K562 (cell line): ENCODE results near the gene DYSF. TPM values are rescaled to one million over a fixed set of nuclear protein-coding genes. Genes with fewer than 3 reads are reported as not detected.
"Not testable (repeated sequence)": the region's sequence is repeated elsewhere in the genome, so short reads cannot be mapped to it uniquely, and the experiment has no call there.

Experiments used
- ATAC-seq: fragments of 200-7000 bp; cut with Tn5 transposase; 3 replicates; pipeline ENCODE4 v1.9.1; 2020; ENCODE audit warnings: moderate library complexity
- BruUV-seq: library from RNA; stranded (reverse); fragments of 400-500 nt; replicated peaks from 2 replicates; lab custom pipeline; 2021; lab: Mats Ljungman, UMichigan
- CTCF ChIA-PET: fragments of 300-600 bp; formaldehyde crosslinking; extraction: SDS; loops from one replicate; lab custom pipeline; 2021; ENCODE audit warnings: low intra/inter-chr PET ratio; lab: Yijun Ruan, JAX
- POLR2A ChIA-PET: fragments of 300-600, 350-650 bp; sonication (Branson Sonifier 250); formaldehyde crosslinking; extraction: SDS; loops from one replicate; lab custom pipeline; 2021; ENCODE audit warnings: antibody characterized with exemption, inconsistent platforms; lab: Yijun Ruan, JAX
- DNase-seq, 4 experiments: peaks; one replicate each; pipeline versions ENCODE4 v3.0.0 to v3.0.0-alpha.2; 2011 to 2018; ENCODE audit warnings: low spot score in 3 of 4, mixed read lengths in 3 of 4; ENCODE audit errors: extremely low read depth in 1 of 4
- FAIRE-seq: peaks from 2 replicates; lab custom pipeline; 2011; peaks lifted over from hg19 to GRCh38; lab: Jason Lieb, UNC
- H2AFZ ChIP-seq: 2 replicates; pipeline ENCODE4 v1.6.0; 2011; ENCODE audit warnings: low read depth, low read length, control low read depth, inconsistent platforms
- H3K27ac ChIP-seq: fragments of 200-600 bp; 3 replicates; pipeline ENCODE4 v1.8.0; 2011; ENCODE audit warnings: low read depth, mild to moderate bottlenecking, control low read depth, inconsistent platforms, low read length, moderate library complexity, mixed read lengths; ENCODE audit errors: extremely low read depth
- H3K27me3 ChIP-seq, 2 experiments: fragments of 300-600 bp in 1 of 2; 2 replicates in 1 of 2; 3 replicates in 1 of 2; pipeline versions ENCODE4 v1.6.0 to v1.8.0; 2011; ENCODE audit warnings: inconsistent platforms in 2 of 2, low read length in 2 of 2, mild to moderate bottlenecking in 1 of 2, mixed read lengths in 1 of 2, moderate library complexity in 1 of 2; ENCODE audit not compliant: control insufficient read depth in 2 of 2, insufficient read depth in 2 of 2
- H3K36me3 ChIP-seq: fragments of 300-600 bp; 3 replicates; pipeline ENCODE4 v1.8.0; 2011; ENCODE audit warnings: mild to moderate bottlenecking, low read length, inconsistent platforms; ENCODE audit not compliant: control insufficient read depth, insufficient read depth
- H3K4me1 ChIP-seq, 2 experiments: fragments of 200-600 bp in 1 of 2; replicated peaks in 1 of 2; 2 replicates in 1 of 2; 3 replicates in 1 of 2; pipeline versions ENCODE4 v1.5.1 to v1.8.0; 2011; ENCODE audit warnings: inconsistent platforms in 2 of 2, low read length in 2 of 2, mild to moderate bottlenecking in 1 of 2, mixed read lengths in 1 of 2, moderate library complexity in 1 of 2; ENCODE audit not compliant: control insufficient read depth in 2 of 2, insufficient read depth in 2 of 2
- H3K4me2 ChIP-seq: 2 replicates; pipeline ENCODE4 v1.6.1; 2011; ENCODE audit warnings: low read length, control low read depth, inconsistent platforms, mixed read lengths; ENCODE audit not compliant: insufficient read depth
- H3K4me3 ChIP-seq: fragments of 200-600 bp; sonication (generic), shearing (Covaris generic); 2 replicates; pipeline ENCODE4 v1.5.1; 2016; ENCODE audit warnings: control low read depth, inconsistent platforms
- H3K79me2 ChIP-seq: fragments of 200-600 bp; 3 replicates; pipeline ENCODE4 v1.8.0; 2011; ENCODE audit warnings: low read length, inconsistent platforms; ENCODE audit not compliant: control insufficient read depth, insufficient read depth
- H3K9ac ChIP-seq, 2 experiments: 2 replicates each; pipeline versions ENCODE4 v1.6.0 to v1.6.1; 2011; ENCODE audit warnings: low read depth in 2 of 2, low read length in 2 of 2, control low read depth in 1 of 2, inconsistent platforms in 1 of 2, mild to moderate bottlenecking in 1 of 2, mixed read lengths in 1 of 2; ENCODE audit not compliant: insufficient read depth in 1 of 2
- H3K9me1 ChIP-seq: one replicate; pipeline ENCODE4 v1.6.0; 2011; ENCODE audit warnings: inconsistent platforms, mild to moderate bottlenecking, low read length, moderate library complexity; ENCODE audit not compliant: control insufficient read depth, insufficient read depth
- H3K9me3 ChIP-seq: replicated peaks from 2 replicates; pipeline ENCODE4 v1.5.1; 2011; ENCODE audit warnings: low read depth, low read length, inconsistent platforms; ENCODE audit not compliant: control insufficient read depth, insufficient read depth
- H4K20me1 ChIP-seq: replicated peaks from 2 replicates; pipeline ENCODE4 v1.6.1; 2011; ENCODE audit warnings: low read length, inconsistent platforms, mixed read lengths; ENCODE audit not compliant: control insufficient read depth, insufficient read depth
- CREB1 ChIP-seq, 2 experiments: sonication (generic) in 1 of 2; formaldehyde crosslinking in 1 of 2; IDR thresholded peaks; 2 replicates each; pipeline versions ENCODE4 v1.6.1 to v1.8.0; 2012 to 2022; ENCODE audit warnings: inconsistent platforms in 1 of 2, mild to moderate bottlenecking in 1 of 2, missing genetic modification reagents in 1 of 2, moderate library complexity in 1 of 2
- ESRRA ChIP-seq: fragments of 450-650 bp; IDR thresholded peaks from 2 replicates; pipeline ENCODE4 v1.6.1; 2014; ENCODE audit warnings: low read depth, mild to moderate bottlenecking, moderate library complexity, borderline replicate concordance
- GATAD2B ChIP-seq: fragments of 450-650 bp; IDR thresholded peaks from 2 replicates; pipeline ENCODE4 v1.6.1; 2017; ENCODE audit warnings: mild to moderate bottlenecking, borderline replicate concordance
- HDAC2 ChIP-seq: fragments of 450-650 bp; IDR thresholded peaks from 2 replicates; pipeline ENCODE4 v1.6.1; 2016; ENCODE audit warnings: mild to moderate bottlenecking
- KAT7 ChIP-seq: sonication (generic); formaldehyde crosslinking; IDR thresholded peaks from 2 replicates; pipeline ENCODE4 v1.8.0; 2022; ENCODE audit warnings: missing genetic modification reagents, mild to moderate bottlenecking, borderline replicate concordance
- NFRKB ChIP-seq: fragments of 450-650 bp; IDR thresholded peaks from 2 replicates; pipeline ENCODE4 v1.6.1; 2016; ENCODE audit warnings: low read depth
- SIX5 ChIP-seq, 2 experiments: IDR thresholded peaks; 2 replicates each; pipeline ENCODE4 v1.6.1; 2011; ENCODE audit warnings: low read length in 2 of 2, borderline replicate concordance in 1 of 2, low read depth in 1 of 2, mild to moderate bottlenecking in 1 of 2, moderate library complexity in 1 of 2; ENCODE audit not compliant: insufficient read depth in 1 of 2
- WGBS: fragments of 100-300 bp; shearing (Covaris generic); methylation state at CpG from one replicate; pipeline ENCODE4 v1.1.6; 2016; ENCODE audit warnings: low coverage, mixed read lengths; ENCODE audit not compliant: insufficient coverage; ENCODE audit errors: missing lambda C conversion rate; 5-methylcytosine and 5-hydroxymethylcytosine counted together
- in situ Hi-C: fragments of 300-500 bp; cut with MboI; formaldehyde crosslinking; loops from 4 replicates; pipeline ENCODE4 v1.15.0; 2018; ENCODE audit warnings: inconsistent platforms, mixed read lengths
- intact Hi-C: fragments of 100-400 bp; cut with micrococcal nuclease; formaldehyde crosslinking; loops from 2 replicates; pipeline ENCODE4 v1.14.2; 2022
- polyA plus RNA-seq, 8 experiments: library from polyadenylated mRNA; depleted of rRNA in 4 of 8; stranded (reverse) in 5 of 8; unstranded in 3 of 8; fragments of >200 nt; fragmentation: Nextera tagmentation in 2 of 8; fragmentation: Illumina TruSeq in 1 of 8; extraction: Ambion mirVana in 2 of 8; extraction: Trizol in 1 of 8; gene quantifications; 2 replicates each; pipeline versions ENCODE4 v1.2.1 to v1.2.3, GENCODE V29; 2011 to 2014; ENCODE audit warnings: inconsistent platforms in 1 of 8, missing spikeins in 1 of 8
- total RNA-seq, 7 experiments: library from RNA; depleted of rRNA in 6 of 7; stranded (reverse); fragments of >200 nt in 6 of 7; fragmentation: Illumina TruSeq in 2 of 7; extraction: Trizol in 2 of 7; gene quantifications; 2 replicates each; pipeline versions ENCODE4 v1.2.1 to v1.2.3, GENCODE V29; 2011 to 2021; ENCODE audit warnings: low replicate concordance in 1 of 7
- TF ChIP-seq, protein P1 (sequence below): fragments of 450-650 bp; formaldehyde crosslinking; IDR thresholded peaks from 2 replicates; pipeline ENCODE4 v1.4.0; 2022; ENCODE audit warnings: missing genetic modification characterization
- TF ChIP-seq, protein P2 (sequence below): fragments of 450-650 bp; formaldehyde crosslinking; IDR thresholded peaks from 2 replicates; pipeline ENCODE4 v1.4.0; 2022; ENCODE audit warnings: missing genetic modification characterization
- TF ChIP-seq, protein P3 (sequence below): sonication (generic); formaldehyde crosslinking; IDR thresholded peaks from 2 replicates; pipeline ENCODE4 v1.8.0; 2022; ENCODE audit warnings: mild to moderate bottlenecking, missing genetic modification reagents
- TF ChIP-seq, protein P4 (sequence below): sonication (generic); formaldehyde crosslinking; IDR thresholded peaks from 2 replicates; pipeline ENCODE4 v1.8.0; 2023; ENCODE audit warnings: mild to moderate bottlenecking, missing genetic modification reagents

DYSF gene
- total and polyA plus RNA-seq, 9 of the 15 experiments (the other 6 are each of a cell fraction or from before 2014, with no cell fraction given): 0.01 to 0.80 (median 0.29) TPM

DNA sequence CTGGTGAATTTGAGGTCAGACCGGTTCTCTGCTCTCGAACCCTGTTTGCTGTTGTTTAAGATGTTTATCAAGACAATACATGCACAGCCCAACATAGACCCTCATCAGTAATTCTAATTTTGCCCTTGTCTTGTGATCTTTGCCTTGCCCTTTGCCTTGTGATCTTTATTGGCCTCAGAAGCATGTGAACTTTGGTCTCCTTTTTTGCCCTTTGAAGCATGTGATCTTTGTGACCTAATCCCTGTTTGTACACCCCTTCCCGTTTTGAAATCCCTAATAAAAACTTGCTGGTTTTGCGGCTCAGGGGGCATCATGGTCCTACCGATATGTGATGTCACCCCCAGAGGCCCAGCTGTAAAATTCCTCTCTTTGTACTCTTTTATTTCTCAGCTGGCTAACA is 8.2 kb upstream of the DYSF start:
- H3K27ac ChIP-seq, intact Hi-C loops, H3K4me2 ChIP-seq, H3K4me1 ChIP-seq, H3K4me3 ChIP-seq, CTCF ChIA-PET, H4K20me1 ChIP-seq, DNase-seq, H3K9me1 ChIP-seq, H3K79me2 ChIP-seq, H3K9ac ChIP-seq, H3K27me3 ChIP-seq, in situ Hi-C loops, H2AFZ ChIP-seq, H3K9me3 ChIP-seq, FAIRE-seq, BruUV-seq, ATAC-seq, H3K36me3 ChIP-seq: not testable (repeated sequence)
- POLR2A ChIA-PET: interaction anchor here (1.2 kb wide), 1 partner anchor 11 kb away, joined by 3 read pairs; no protein-coding TSS in a partner anchor
- 55% methylated on average over 5 of the region's 5 CpGs for WGBS

DNA sequence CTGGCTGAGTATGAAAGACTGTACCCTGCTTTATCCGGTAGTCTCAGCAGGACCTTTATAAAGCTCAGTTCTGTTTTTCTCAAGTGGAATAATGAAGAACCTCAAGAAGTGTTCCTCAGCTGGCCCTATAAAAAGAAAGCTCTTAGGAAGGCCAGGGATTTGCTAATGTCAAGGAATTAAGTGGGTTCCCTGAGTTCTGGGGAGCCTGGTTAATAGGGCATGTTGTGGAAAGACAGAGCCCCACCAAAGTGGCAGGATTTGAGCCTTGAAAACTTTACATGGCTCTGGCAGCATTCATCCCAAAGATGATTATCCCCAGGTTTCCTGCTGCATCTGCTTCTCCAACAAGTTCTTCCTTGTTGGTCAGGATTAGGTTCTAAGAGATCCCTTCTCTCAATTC is 6.9 kb upstream of the DYSF start:
- in situ Hi-C loops: no loop called here
- CTCF ChIA-PET: no interaction called here
- BruUV-seq: no TSS peak
- TF ChIP-seq SIX5 (IDR thresholded peaks at IDR 0.05; ENCODE audit: borderline replicate concordance in 1 of 2, insufficient read depth in 1 of 2, low read depth in 1 of 2, low read length in 2 of 2) (no peak), GATAD2B (no peak), NFRKB (no peak), CREB1 (IDR thresholded peaks at IDR 0.05) (no peak), CREB1 (CRISPR knock-in tag; IDR thresholded peaks at IDR 0.05) (no peak), HDAC2 (no peak), ESRRA (no peak), KAT7 (CRISPR knock-in tag) (no peak)
- TF ChIP-seq, protein P1, sequence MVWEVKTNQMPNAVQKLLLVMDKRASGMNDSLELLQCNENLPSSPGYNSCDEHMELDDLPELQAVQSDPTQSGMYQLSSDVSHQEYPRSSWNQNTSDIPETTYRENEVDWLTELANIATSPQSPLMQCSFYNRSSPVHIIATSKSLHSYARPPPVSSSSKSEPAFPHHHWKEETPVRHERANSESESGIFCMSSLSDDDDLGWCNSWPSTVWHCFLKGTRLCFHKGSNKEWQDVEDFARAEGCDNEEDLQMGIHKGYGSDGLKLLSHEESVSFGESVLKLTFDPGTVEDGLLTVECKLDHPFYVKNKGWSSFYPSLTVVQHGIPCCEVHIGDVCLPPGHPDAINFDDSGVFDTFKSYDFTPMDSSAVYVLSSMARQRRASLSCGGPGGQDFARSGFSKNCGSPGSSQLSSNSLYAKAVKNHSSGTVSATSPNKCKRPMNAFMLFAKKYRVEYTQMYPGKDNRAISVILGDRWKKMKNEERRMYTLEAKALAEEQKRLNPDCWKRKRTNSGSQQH: no peak
- TF ChIP-seq, protein P2, sequence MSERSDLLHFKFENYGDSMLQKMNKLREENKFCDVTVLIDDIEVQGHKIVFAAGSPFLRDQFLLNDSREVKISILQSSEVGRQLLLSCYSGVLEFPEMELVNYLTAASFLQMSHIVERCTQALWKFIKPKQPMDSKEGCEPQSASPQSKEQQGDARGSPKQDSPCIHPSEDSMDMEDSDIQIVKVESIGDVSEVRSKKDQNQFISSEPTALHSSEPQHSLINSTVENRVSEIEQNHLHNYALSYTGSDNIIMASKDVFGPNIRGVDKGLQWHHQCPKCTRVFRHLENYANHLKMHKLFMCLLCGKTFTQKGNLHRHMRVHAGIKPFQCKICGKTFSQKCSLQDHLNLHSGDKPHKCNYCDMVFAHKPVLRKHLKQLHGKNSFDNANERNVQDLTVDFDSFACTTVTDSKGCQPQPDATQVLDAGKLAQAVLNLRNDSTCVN: no peak
- TF ChIP-seq, protein P3, sequence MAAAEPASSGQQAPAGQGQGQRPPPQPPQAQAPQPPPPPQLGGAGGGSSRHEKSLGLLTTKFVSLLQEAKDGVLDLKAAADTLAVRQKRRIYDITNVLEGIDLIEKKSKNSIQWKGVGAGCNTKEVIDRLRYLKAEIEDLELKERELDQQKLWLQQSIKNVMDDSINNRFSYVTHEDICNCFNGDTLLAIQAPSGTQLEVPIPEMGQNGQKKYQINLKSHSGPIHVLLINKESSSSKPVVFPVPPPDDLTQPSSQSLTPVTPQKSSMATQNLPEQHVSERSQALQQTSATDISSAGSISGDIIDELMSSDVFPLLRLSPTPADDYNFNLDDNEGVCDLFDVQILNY (CRISPR knock-in tag): no peak
- TF ChIP-seq, protein P4, sequence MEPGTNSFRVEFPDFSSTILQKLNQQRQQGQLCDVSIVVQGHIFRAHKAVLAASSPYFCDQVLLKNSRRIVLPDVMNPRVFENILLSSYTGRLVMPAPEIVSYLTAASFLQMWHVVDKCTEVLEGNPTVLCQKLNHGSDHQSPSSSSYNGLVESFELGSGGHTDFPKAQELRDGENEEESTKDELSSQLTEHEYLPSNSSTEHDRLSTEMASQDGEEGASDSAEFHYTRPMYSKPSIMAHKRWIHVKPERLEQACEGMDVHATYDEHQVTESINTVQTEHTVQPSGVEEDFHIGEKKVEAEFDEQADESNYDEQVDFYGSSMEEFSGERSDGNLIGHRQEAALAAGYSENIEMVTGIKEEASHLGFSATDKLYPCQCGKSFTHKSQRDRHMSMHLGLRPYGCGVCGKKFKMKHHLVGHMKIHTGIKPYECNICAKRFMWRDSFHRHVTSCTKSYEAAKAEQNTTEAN (CRISPR knock-in tag): no peak

More for the DNA sequence above, 6.9 kb upstream of the DYSF start:
- intact Hi-C loops: no loop called here
- no peaks in the 10 kb centered on the region for H3K9me1 ChIP-seq
- H3K4me3 ChIP-seq: no peak overlapping the region
- H2AFZ ChIP-seq: no peak overlapping the region
- H3K9me3 ChIP-seq: no peaks in the 10 kb centered on the region
- no peaks in the 10 kb centered on the region for H3K4me1 ChIP-seq
- no peaks in the 10 kb centered on the region for H4K20me1 ChIP-seq
- H3K27ac ChIP-seq: no peak overlapping the region
- H3K27me3 ChIP-seq: no peaks in the 10 kb centered on the region
- WGBS: 53% methylated on average over 1 of the region's 1 CpG
- H3K4me2 ChIP-seq: no peak overlapping the region
- no peaks in the 10 kb centered on the region for H3K36me3 ChIP-seq
- no peak overlapping the region for H3K9ac ChIP-seq
- DNase-seq (no peak), ATAC-seq (no peak), FAIRE-seq (no peak)
- POLR2A ChIA-PET: interaction anchor here (1.0 kb wide), 1 partner anchor 14 kb away, joined by 3 read pairs; no protein-coding TSS in a partner anchor
- H3K79me2 ChIP-seq: no peaks in the 10 kb centered on the region
